Body of pancreas (tissue), 4 donors: ENCODE measurements around the gene USP6NL.

Experiments
- POLR2A ChIP-seq, 3 donors: fragments of 450-650 bp; IDR thresholded peaks; one replicate each; pipeline ENCODE4 v1.6.1; 2016; ENCODE audit warnings: antibody characterized with exemption in 3 of 3, mild to moderate bottlenecking in 2 of 3
- TF ChIP-seq, protein P1 (sequence below), 7 experiments: fragments of 450-650 bp in 4 of 7; fragments of 200-600 bp in 3 of 7; sonication (generic) in 3 of 7; IDR thresholded peaks; one replicate each; pipeline ENCODE4 v1.5.1; 2016 to 2019; ENCODE audit warnings: antibody characterized with exemption in 7 of 7

DNA sequence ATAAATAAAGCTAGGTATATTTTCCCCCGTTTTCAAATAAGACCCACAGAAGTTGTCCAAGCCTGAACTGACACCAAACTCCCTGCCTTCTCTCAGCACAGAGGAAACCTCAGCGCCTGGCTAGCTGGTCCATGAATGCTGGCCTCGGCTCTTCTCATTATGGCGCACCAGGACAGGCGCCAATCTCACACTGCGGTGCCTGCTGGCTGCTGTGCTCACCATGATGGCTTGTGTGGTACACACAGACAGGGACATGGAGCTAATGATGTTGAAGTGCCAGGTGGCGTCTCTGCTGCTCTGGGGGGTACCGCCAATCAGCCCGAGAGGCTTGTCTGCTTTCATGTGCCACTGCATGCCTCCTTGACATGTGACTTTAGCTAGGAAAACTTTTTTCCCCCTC is 43.2 kb upstream of the USP6NL start:
- TF ChIP-seq, protein P1, sequence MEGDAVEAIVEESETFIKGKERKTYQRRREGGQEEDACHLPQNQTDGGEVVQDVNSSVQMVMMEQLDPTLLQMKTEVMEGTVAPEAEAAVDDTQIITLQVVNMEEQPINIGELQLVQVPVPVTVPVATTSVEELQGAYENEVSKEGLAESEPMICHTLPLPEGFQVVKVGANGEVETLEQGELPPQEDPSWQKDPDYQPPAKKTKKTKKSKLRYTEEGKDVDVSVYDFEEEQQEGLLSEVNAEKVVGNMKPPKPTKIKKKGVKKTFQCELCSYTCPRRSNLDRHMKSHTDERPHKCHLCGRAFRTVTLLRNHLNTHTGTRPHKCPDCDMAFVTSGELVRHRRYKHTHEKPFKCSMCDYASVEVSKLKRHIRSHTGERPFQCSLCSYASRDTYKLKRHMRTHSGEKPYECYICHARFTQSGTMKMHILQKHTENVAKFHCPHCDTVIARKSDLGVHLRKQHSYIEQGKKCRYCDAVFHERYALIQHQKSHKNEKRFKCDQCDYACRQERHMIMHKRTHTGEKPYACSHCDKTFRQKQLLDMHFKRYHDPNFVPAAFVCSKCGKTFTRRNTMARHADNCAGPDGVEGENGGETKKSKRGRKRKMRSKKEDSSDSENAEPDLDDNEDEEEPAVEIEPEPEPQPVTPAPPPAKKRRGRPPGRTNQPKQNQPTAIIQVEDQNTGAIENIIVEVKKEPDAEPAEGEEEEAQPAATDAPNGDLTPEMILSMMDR (IDR thresholded peaks at IDR 0.05): no peak
- no peak for TF ChIP-seq POLR2A (IDR thresholded peaks at IDR 0.05)
